ENCODE measurements around the gene EEIG2.

EEIG2 gene

DNA sequence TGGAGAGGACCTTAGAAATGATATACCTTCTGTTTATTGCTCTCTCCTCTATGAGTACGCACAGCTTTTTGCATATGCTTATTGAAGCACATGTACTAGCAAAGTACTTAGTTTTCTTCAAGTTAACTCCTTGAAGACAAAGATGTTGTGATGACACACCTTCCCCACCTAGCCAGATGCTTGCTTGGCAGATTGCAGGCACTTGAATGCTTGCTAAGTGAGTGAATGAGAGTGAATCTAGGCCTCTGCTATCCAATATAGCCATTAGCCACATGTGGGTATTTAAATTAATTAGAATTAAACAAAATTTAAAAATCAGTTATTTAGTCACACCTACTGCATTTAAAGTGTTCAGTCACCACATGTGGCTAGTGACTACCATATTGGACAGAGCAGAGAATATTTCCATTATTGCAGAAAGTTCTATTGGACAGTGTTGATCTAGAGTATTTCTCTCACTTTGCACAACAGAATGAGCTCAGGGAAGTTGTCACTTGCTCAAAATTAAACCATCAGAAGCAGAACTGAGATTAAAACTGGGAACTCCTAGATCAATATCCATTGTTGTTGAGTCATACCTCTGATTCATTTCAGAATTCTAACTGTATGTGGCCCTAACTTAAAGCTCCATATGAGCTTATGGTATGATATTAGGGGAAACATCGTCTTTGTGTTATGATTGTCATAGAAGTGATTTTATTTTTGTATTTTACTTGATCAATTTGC, 8.6 kb upstream of the EEIG2 start:
- no peak for DNase-seq

- DNase-seq, result no peak
Observed at GRCh38 chr1:108553905-108554304, 6.0 kb upstream of the EEIG2 start.

DNA sequence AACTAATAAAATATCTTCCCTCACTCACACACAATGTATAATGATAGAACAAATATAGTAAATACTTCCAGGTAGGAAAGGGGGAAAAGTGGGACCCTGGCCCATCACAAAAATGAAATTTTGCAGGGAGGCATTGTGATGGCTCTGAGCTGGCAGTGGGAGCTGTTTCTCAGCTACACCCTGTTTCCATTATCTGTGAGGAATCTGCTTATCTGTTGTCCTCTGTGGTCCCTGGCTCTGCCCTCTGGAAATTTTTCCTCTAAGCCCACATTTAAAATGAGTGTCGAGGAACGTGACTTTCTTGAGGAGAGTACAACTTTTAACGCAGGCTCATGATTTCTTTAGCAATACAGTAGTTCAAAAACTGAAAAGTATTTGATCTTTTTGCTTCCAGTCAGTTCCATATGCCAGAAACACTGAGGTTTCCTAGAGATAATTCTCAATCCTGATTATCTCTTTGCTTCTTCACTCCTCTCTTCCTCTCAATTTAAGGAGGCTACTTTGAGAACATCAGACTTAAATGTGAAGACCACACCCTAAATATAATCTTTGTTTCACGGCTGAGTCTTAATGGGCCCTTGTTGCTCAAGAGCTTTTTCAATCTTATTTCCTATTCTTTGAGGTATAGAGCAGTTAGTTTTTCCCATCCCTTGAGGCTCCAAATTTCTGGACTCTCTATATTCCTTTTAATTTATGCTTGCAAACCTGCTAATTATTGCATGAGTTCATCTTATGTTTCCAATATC, 5.0 kb upstream of the EEIG2 start:
- no peak for DNase-seq

DNA sequence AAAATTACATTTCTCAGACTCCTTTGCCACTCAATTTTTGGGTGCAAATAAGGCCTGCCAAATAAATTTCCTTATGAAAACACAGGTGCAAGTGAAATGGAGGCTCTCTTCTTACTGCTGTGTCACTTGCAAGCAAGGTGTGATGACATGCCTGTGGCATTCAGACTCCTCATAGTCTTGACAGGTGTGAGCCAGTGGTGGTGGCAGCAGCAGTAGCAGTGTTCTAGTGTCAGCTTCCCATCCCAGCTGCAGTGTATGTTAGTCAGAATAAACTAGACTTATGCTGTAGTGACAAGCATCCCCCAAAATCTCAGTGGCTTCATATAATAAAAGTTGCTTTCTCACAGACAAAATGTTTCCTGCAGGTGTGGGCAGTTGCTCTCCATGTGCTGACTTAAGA, 3.8 kb upstream of the EEIG2 start:
- DNase-seq, result no peak

- DNase-seq, result peak; percentile 10
Observed at GRCh38 chr1:108556499-108556898, 3.4 kb upstream of the EEIG2 start.

DNA sequence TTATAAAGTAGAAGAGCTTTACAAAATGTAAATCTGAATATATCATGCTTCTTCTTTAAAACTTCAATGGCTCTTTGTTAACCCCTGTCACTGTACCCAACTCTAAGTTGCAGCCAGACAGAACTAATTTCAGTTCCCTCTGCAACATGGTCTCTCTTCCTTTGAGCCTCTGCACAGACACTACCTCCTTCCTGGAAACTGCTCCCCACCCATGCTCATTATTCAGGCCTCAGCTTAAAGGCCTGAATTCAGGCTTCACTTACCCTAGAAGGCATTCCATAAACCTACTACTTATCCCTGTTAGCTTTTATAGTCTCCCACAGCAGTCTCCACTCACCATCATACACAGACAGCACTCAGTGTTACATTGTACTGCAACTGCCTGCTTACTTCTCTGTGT, 2.6 kb upstream of the EEIG2 start:
- no peak for DNase-seq

- DNase-seq, result peak; percentile 27
Observed at GRCh38 chr1:108560189-108560873, 431 bp downstream of the EEIG2 start.

- peak; percentile 79 for DNase-seq
Observed at GRCh38 chr1:108560874-108561459, 1.1 kb downstream of the EEIG2 start.

DNA sequence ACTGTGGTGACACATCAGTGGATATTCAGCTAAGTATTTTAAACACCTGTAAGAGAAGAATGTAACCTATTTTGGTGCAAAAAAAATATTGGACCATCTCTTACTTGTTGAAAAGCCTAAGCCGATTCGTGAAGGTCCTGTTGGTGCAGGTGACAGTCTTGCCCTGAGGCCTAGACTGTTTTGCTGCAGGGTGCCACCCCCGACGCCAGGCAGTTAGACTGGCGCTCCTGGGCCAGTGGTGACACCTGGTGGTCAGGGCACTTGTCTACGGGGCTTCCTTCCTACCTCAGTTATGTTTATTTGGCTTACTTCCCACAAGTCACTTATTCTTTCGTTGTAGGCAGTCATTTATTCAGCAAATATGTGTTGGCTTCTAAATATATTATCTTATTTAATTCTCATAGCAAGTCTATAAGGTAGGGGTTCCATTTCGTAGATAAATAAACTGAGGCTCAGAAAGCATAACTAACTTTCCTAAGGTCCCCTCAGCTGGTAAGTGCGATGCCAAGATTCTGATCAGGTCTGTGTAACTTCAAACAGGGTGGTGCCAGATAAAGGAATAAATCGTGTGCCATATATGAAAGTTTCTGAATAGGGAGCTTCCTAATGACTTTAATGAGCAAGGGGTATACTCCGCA, 1.9 kb downstream of the EEIG2 start:
- no peak for DNase-seq

DNA sequence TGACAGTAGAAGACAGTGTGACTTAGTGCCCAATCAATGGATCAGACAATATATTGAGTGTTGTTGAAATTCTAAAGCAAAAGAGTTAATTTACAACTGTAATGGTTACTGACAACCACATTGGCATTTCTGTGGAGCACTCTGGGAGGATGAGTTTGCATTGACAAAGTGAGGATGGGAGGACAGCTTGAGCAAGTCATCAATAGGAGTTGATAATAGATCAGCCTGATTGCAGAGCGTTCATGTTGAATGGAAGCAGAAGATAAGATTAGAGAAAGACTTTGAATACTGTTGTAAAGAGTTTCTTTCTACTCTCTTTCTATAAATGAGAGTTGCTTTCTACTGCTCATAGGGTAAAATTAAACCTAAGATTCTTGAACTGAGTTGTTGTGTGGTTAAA, 3.9 kb downstream of the EEIG2 start:
- no peak for DNase-seq

- DNase-seq, result no peak
Observed at GRCh38 chr1:108565081-108565480, 5.2 kb downstream of the EEIG2 start.

GRCh38 chr1:108565512-108565911, 5.6 kb downstream of the EEIG2 start:
- DNase-seq, result no peak

DNA sequence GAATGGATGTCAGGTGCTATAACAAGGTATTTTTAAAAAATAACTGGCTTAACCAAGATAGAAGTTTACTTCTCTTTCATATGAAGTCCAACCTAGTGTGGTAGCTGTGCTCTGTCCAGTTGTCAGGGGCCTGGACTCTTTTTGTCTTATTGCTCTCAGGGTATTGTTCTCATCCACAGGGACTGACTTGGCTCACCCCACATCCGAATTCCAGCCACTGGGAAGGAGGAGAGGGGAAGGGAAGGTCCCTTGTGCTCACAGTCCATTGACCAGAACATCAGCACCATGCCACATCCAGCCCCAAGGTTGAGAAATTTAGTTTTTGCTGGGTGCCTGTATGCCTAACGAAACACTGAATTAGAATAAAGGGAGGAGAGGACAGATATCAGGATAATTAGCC, 8.7 kb downstream of the EEIG2 start:
- DNase-seq, result no peak

DNA sequence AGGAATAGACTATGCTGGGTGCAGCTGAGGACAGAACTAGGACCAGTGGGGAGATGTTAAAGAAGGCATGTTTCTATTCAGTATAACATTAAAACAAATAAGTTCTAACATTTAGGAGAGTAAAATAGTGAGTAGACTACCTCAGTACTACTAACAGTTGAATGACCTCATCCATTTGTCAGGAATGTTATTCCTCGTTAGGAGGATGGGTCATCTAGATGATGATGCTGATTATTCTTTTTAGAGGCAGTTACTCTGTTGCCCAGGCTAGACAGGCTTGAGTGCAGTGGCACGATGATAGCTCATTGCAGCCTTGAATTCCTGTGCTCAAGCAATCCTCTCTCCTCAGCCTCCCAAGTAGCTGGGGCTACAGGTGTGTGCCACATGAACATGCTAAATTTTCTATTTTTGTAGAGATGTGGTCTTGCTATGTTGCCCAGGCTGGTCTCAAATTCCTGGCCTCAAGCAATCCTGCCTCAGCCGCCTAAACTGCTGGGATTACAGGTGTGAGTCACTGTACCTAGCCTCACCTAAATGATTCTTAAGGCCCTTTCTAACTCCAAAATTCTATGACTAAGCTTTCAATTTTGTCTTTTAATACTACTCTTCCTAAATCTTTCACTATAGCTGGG, 9.3 kb downstream of the EEIG2 start:
- no peak for DNase-seq

- DNase-seq, result peak; percentile 54
Observed at GRCh38 chr1:108570128-108570527, 10.2 kb downstream of the EEIG2 start.

DNA sequence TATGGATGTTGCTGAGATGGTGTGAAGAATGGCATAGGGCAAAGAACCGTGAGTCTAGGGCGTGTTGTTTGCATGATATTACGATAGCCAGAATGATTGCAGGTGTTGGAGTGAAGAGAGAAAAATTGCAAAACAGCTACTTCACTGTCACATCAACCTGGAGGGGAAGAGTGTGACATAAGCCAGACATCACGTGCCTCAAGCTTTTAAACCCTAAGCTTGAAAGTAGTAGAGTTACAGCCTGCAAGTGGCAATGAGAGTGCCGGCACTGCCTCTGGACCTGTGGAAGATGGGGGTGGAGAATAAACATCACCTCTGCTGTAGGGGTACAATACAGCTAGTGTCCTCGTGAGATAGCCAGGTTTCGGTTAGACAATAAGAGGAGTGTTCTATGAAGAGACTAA, 11.1 kb downstream of the EEIG2 start:
- no peak for DNase-seq

- DNase-seq, result no peak
Observed at GRCh38 chr1:108572182-108572581, 12.3 kb downstream of the EEIG2 start.

GRCh38 chr1:108573183-108573582, 13.3 kb downstream of the EEIG2 start:
- no peak for DNase-seq

DNA sequence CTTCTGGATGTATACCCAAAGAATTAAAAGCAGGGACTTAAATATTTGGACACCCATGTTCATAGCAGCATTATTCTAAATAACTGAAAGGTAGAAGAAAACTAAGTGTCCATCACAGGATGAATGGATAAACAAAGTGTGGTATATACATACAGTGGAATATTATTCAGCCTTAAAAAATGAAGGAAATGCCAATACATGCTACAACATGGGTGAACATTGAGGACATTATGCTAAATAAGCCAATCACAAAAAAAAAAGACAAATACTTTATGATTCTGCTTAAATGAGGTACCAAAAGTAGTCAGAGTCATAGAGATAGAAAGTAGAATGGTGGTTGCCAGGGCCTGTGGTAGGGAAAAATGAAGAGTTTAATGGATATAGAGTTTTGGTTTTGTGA, 14.1 kb downstream of the EEIG2 start:
- DNase-seq, result no peak

DNA sequence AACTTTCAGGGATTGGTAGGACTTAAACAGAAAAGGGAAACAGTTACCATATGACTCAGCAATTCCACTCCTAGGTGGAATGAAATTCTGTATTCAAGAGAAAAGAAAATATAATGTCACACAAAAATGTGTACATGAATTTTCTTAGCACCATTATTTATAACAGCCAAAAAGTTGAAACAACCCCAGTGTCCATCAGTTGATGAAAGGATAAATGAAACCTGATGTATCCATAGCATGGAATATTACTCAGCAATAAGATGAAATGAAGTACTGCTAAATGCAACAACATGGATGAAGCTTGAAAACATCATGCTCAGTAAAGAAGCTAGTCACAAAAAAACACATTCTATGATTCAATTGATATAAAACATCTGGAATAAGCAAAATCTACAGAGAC, 15.5 kb downstream of the EEIG2 start:
- DNase-seq, result peak; percentile 35

DNA sequence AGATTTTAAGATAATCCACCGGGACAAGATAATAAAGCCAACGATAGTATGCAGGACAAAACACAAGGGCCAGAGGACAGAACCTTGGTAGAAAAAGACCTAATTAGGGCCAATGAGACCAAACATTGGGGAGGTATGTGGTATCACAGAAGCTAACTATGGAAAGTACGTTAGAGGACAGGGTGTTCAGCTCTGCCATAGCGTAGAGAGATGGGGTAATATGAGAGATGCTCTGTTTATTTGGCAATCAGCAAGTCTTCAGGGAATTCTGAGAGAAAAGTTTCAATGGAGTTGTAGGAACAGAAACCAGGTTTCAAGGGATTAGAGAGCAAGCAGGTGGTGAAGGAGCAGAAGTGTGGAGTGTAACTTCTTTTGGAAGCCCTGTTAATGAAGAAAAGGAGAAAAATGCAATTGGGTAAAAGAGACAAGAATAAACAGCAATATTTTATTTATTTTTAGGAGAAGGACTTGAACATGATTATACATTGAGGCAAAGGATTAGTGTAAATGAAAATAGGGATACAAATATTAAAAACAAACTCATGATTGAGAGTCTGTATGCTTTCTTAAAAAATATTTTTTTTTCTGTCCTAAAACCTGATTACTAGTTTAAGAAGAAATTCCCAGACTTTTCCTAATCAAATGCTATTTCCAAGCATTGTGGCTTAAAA, 24.0 kb downstream of the EEIG2 start:
- no peak for DNase-seq

DNA sequence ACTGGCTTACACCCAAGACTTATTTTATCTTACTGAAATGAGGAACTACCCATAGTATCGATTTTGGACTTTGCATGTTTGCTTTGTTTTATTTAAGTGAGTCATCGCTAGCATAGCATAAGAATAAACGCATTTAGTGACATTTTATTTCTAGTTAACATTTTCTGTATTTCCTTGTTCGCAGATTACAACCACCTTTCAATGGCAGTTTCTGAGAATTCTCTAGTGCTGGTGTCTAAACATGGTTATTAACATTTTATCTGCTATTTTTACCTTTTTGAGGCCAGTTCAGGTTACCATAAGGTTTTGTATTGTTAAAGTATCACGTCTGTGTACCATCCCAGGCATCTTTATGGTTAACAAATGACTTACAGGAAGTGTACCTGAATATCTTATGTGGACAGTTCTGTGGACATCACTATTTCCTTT, 24.5 kb downstream of the EEIG2 start:
- no peak for DNase-seq
